GM21619 (cell line): ENCODE measurements around the gene SLC18A2.
"Not testable (repeated sequence)": the region's sequence is repeated elsewhere in the genome, so short reads cannot be mapped to it uniquely, and the experiment has no call there.

Source experiments
- ATAC-seq: cut with Tn5 transposase; IDR thresholded peaks from one replicate; pipeline ENCODE4 v1.9.1; 2021; ENCODE audit not compliant: unreplicated experiment

SLC18A2 gene

DNA sequence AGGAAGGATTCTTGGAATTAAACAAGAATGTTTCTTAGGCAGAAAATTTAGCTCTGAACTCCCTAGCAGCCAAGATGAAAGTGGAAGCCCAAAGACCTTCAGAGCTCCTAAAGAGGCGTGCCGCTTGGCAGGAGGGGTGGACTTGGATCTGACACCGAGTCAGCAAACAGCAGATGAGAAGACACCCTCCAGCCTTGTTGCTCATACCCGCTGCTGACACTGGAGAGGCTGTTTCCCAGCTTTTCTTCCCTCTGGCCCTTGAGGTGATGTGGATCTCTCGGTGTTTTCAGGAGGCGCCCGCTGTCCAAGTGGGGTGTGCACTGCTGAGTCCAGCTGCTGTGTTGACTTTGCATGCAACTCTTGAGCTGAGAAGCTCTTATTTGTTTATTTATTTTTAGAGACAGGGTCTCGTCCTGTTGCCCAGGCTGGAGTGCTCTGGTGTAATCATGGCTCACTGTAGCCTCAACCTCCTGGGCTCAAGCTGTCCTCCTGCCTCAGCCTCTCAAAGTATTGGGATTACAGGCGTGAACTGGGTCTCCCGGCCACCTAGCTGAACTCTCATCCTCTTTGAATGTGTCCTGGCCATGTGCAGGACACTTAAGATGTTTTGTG, 21.5 kb downstream of the SLC18A2 start:
- ATAC-seq, result no peak

DNA sequence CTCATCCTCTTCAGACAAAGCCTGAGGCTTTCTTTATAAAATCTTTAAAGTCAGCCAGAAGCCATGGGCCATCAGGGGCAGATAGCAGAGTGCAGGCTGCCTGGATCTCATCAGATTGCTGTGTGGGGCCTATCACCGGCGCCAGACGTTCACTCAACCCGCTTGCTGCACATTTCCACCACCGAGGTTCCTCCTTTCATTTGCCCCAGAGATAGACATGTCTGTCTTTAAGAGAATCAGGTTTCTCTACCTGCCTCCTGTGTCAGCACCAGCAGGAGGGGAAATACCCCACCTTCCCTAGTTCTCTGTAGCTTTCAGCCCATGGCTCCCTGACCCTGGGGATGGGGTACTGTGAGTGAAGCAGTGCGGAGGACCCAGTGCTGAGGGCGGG, 22.0 kb downstream of the SLC18A2 start:
- ATAC-seq, result no peak

DNA sequence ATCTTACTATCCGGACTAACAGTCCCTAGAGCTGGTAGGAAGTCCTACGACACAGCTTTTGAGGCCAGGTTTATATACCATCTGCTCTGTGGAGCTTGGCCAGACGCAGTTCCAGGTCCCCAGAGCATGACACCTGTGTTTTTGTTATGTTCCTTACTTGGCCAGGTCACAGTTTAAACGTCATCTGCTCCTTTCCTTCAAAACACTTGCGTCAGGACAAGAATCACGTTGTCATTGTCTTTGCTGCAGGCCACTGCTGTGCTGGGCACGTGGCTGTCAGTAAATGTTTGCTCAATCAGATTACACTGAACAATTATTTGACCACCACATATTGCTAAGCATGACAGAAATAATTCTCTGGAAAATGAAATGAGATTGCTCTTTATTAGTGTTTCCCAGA, 23.9 kb downstream of the SLC18A2 start:
- no peak for ATAC-seq

DNA sequence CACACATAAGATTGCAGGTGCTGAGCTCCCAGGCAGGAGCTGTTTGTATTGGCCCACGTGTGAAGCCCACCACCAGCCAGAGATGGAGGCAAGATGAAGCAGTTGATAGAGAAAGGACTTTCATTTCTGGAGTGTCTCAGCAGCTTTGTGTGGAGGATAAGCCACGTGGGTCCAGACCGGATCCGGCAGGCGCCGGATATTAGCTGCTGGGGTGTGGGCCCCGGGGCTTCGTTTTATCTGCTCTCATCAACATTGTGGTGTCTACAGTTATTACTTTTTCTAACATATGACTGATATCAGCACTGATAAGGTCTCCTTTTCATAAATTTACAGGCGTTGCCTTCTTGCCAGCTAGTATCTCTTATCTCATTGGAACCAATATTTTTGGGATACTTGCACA, 25.5 kb downstream of the SLC18A2 start:
- ATAC-seq, result no peak

DNA sequence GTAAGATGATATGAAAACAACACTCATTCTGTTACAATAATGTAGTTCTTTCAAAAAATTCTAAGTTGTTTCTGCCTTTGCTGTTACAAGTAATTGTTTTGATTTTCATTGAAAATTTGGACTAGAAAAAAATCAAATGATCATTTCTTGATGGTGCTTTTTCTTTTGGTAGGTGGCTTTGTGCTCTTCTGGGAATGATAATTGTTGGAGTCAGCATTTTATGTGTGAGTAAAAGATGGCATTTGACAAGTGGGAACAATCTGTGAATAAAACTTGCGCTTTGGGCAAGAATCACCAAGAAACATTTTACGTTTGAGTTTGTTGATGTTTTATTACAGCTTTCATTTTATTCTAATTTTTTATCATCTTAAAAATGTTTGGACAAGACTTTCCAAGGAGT, 25.9 kb downstream of the SLC18A2 start:
- ATAC-seq, result no peak

DNA sequence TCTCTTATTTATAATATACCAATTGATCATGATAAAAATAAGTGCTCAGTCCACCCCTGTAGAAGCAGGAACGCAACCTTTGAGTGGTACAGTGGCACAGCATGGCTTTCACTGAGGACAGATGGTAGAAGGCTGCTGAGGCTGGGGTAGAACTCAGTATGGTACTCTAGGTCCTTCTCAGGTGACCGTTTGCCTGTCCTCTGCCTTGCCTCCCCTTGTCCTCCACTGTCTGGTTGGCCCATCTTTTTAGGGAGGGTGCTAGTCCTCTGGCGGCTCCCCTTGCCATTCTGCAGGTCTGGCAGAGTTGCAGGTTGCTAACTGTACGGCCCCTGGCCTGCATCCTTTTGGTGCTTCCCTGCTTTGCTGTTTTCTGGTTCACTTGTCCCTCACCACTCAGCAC, 27.3 kb downstream of the SLC18A2 start:
- ATAC-seq, result no peak

DNA sequence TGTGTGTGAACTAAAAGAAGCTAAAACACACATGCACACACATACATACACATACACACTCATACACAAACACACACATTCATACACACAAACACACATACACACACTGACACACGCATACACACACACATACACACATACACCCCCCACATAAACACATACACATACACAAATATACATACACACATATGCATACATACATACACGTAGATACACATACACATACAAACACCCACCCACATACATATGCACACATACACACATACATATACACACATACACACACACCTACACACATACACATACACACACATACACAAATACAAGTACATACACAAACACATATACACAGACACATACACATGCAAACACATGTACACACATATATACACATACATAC, 28.0 kb downstream of the SLC18A2 start:
- no peak for ATAC-seq

DNA sequence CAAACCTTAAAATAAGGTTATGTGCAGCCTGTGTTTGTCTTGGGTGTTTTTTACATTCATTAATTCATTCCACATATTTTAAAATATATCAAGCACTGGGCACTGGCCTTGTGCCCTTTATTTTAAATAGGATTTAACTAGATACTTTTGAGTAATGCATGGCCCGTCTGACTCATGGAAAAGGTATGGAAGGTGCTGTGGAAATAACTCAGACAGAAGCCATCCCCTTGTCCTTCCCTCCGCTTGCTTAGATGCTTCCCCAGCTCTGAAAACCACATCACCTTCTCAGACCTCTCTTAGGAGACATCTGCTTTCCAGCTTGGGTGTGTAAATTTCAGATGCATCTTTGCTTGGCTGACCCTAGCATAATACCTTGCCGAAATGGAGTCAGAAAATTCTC, 30.5 kb downstream of the SLC18A2 start:
- ATAC-seq, result no peak

DNA sequence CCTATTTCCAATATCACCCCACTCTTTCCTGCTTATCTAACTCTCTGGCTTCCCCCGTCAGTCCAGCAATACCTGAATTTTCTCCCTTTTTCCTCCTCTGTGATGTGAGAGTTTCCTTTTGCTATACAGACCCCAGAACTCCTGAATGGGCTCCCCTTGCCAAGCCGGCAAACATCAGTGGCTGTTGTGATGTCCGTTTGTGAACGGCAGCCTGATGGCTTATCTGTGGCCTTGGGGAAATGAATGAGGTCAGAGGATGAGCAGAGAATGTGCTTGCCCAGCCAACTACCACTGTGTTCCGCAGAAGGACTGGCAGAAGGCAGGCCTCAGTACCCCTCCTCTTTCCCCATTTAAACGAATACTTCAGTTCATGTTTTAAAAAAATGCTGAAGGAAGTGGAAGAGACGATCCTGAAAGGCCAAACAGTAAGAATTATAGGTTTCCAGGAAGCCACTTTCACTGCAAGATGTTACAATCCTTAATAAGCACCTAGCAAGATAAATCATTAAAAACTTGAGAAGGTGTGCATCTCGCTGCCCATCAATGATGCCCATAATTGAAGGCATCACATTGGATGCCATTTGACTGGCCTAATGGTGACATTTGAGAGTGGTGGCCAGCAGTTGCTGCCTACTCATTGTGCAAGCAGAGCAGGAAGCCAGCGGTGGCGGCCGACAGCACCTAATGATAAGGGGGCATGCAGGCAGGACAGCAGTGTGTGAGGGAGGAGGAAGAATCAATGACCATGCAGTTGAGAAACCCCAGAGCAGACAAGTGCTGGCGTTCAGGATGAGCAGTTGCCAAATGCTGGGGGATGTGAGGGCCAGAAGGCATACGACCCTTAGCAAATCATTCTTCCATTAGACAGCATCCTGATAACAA, 31.5 kb downstream of the SLC18A2 start:
- no peak for ATAC-seq

DNA sequence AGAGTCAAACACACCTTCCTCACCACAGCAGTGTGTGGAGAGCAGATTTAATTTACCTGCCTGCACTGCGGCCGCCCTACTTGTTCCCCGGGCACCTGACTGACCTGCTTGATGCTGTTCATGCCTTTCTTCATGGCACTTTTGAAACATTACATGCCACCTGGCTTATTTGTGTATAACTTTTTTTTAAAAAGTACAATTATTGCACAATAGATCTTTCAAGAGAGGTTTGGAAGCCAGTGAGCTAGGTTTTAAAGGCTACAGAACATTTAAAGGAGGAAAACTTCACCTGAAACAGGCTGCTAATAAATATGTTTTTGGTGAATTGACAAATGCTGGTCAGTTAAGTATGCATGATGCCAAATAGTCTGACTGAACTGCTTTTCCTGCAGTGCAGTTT, 33.1 kb downstream of the SLC18A2 start:
- no peak for ATAC-seq

DNA sequence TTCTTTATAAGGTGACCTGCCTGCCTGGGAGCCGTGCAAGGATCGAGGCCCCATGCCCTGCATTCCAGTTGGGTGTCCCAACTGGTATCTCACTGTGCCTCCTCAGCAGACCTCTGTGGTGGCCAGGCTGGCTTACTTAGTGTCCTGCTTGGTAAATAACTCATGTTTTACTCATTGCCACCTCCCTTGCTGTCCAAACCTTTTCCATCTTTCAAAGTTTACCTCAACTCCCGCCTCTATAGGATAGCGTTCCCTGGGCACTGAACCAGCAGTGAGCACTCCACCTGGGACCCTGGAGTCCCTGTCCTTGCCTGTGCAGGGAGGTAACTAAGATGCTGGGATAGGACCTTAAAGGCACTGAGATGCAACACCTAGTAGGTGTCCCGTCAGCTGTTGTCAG, 33.6 kb downstream of the SLC18A2 start:
- no peak for ATAC-seq

DNA sequence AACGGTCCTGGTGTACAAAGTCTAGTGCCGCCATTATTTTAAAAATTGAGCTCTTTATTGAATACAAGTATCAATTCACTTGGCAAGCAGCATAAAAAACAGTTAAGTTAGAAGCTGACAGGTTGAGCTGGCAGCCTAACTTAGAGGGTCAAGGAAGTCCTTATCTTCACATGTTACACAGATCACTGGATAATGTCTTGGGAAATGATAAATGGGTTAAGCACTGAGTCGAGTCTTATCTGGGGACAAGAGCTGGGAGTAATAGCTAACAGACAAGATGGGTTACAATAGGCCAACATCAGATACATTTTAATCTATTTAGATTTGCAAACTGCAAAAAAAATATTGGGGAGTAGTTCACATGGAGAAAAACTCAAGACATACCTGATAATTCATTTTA, 34.2 kb downstream of the SLC18A2 start:
- no peak for ATAC-seq

DNA sequence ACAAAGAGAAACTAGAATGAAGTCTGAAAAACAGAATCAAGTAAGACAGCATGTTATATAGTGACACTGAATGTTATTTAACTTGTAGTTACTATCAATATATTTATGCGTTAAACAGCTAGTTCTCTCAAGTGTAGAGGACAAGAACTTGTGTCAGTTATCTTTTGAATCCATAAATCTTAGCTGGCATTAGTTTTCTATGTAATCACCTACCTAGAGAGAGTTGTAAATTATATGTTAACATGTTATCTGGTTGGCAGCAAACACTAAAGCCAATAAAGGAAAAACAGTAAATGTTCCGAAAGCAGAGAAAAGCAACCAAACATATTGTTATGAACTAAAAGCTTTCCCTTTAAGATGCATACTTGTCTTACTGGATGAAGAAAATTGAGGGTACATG, 36.8 kb downstream of the SLC18A2 start:
- ATAC-seq, result no peak

DNA sequence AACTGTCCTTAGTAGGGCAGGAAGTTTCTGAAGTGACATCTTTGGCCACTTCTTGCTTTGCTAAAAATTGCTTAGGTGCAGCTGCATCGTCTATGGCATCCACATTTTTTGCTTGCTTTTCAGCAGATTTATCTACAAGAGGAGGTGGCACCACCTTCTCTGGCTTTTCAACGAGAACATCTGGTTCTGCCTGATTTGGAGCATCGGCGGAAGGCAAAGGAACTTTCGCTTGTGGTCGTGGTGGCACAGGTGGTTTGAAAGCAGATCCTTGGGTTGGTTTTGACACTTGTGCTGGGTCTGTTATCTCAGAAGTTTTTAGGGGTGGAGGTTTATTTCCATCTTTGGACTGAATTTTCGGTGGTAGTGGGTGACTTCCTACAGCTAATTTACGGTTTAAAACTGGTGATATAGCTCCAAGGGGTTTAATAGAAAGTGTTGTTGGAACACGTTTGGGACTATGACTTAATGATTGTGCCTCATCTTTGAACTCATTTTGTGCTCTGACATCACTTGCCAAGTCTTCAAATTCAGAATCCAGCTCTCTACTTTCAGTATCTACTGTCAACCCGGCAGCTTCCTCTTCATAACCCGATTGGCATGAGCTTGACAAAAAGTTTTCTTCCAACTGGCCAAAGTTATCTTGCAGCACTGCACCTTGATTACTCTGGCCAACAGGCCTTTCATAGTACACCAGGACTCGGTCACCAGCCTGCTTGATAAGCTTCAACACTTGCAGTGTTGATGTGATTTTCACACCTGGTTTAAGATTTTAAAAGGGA, 44.0 kb downstream of the SLC18A2 start:
- no peak for ATAC-seq

DNA sequence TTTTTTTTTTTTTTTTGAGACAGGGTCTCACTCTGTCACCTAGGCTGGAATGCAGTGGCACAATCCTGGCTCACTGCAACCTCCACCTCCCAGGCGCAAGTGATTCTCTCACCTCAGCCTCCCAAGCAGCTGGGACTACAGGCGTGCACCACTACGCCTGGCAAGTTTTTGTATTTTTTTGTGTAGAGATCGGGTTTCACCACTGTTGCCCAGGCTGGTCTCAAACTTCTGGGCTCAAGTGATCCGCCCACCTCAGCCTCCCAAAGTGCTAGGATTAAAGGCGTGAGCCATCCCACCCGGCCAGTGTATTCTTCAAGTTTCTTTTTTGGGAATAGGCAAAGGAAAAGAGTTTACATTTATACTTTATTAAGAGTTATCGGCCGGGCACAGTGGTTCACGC, 50.0 kb downstream of the SLC18A2 start:
- ATAC-seq, result not testable (repeated sequence)

DNA sequence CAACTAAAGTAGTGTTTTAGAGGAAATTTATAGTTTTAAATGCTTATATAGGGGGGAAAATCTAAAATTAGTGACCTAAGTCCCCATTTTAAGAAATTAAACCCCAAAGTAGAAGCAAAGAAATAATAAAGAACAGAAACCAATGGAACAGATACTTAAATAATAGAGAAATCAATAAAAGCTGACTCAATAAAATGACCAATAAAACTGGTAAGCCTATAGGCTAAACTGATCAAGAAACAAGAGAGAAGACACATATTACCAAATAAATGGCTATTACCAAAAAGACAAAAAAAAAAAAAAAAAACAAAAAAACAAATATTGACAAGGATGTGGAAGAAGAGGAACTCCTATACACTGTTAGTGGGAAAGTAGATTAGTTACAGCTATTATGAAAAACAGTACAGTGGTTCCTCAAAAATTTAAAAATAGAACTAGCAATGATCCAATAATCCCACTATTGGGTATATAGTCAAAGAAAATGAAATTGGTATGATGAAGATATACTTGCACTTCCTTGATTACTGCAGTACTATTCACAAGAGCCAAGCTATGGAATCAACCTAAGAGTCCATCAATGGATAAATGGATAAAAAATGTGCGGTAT, 53.2 kb downstream of the SLC18A2 start:
- ATAC-seq, result no peak

DNA sequence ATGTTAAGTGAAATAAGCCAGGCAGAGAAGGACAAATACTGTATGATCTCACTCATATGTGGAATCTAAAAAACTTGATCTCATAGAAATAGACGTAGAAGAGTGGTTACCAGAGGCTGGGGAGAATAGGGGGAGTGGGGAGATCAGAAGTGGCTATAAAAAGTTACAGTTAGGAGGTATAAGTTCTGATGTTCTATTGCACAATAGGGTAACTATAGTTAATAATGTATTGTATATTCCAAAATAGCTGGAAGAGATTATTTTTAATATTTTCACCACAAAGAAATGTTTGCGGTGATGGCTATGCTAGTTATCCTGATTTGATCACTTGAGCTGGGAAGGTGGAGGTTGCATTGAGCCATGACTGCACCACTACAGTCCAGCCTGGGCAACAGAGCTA, 53.8 kb downstream of the SLC18A2 start:
- ATAC-seq, result no peak

DNA sequence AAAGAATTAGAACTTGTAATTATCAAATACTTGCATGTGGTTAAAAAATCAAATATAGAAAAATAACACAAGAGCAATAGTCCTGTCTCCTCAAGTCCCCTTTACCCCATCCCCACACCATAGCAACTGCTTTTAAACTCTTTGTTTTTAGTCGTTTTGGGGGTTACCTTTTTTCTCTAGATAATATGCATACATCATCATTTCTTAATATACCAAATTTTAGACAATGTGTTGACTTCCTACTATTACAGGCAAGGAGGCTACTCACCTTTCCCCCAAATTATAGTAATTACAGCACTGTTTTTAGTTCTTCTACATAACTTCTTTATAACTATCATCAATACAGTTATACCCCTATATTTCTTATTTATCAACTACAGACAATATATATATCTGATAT, 57.3 kb downstream of the SLC18A2 start:
- no peak for ATAC-seq

DNA sequence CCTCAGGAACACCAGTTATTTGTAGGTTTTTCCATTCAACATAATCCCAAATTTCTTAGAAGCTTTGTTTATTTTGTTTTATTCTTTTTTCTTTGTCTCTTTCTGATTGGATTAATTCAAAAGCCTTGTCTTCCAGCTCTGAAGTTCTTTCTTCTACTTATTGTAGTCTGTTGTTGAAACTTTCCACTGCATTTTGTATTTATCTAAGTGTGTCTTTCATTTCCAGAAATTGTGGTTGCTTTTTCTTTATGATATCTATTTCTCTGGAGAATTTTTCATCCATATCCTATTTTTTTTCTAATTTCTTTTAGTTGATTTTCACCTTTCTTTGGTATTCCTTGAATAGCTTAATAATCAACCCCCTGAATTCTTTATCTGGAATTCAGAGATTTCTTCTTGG, 58.5 kb downstream of the SLC18A2 start:
- no peak for ATAC-seq

DNA sequence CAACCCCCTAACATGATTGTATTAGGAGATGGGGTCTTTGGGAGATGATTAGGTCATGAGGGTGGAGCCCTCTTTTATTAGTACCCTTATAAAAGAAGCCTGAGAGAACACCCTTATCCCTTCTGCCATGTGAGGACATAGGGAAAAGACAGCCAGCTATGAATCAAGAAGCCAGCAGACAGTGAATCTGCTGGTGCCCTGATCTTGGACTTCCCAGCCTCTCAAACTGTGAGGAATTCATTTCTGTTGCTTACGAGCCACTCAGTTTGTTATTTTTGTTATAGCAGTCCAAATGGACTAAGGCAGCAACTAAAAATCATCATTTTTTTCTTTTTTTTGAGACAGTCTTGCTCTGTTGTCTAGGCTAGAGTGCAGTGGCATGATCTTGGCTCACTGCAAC, 59.8 kb downstream of the SLC18A2 start:
- ATAC-seq, result no peak

DNA sequence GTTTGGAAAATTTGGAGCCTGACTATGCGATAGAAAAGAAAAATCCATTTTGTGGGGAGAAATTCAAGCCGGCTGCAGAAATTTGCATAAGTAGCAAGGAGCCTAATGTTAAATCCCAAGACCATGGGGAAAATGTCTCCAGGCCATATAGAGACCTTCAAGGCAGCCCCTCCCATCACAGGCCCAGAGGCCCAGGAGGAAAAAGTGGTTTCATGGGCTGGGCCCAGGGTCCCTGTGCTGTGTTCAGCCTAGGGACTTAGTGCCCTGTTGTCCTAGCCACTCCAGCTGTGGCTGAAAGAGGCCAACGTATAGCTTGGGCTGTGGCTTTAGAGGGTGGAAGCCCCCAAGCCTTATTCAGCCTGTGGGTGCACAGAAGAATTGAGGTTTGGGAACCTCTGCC, 62.5 kb downstream of the SLC18A2 start:
- not testable (repeated sequence) for ATAC-seq

DNA sequence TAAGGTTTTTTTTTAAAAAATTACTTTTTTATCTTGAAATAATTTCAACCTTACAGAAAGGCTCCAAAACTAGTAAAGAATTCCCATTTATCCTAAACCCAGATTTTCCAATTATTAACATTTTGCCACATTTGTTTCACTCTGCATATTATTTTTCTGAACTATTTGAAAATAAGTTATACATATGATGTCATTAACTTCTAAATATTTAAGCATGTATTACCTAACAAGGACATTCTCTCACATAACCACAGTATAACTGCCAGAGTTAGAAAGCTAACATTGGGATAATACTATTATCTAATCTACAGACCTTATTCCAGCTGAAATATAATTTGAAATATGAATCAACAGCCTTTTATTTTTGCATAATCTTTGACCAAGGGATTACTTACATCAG, 65.8 kb downstream of the SLC18A2 start:
- no peak for ATAC-seq
